ENCODE measurements around the gene SAP130.
A peak's percentile ranks its signal among the peaks of the same experiment; 100 is the strongest.

GRCh38 chr2:128069769-128070168, 41.9 kb upstream of the SAP130 start:
- TF ChIP-seq POLR2A (IDR thresholded peaks at IDR 0.05) (no peak), CTCF (IDR thresholded peaks at IDR 0.05) (no peak), POLR2AphosphoS5 (IDR thresholded peaks at IDR 0.05) (peak; percentile 58)

All from prostate gland (tissue), 2 donors.